Measurements from ENCODE around the gene ZNF154. TPM values are rescaled to one million over a fixed set of nuclear protein-coding genes. Genes with fewer than 3 reads are reported as not detected.

Gene ZNF154
- total RNA-seq, 4 donors from 2014 or later = 0.15 to 2.5 (median 0.94) TPM

DNA sequence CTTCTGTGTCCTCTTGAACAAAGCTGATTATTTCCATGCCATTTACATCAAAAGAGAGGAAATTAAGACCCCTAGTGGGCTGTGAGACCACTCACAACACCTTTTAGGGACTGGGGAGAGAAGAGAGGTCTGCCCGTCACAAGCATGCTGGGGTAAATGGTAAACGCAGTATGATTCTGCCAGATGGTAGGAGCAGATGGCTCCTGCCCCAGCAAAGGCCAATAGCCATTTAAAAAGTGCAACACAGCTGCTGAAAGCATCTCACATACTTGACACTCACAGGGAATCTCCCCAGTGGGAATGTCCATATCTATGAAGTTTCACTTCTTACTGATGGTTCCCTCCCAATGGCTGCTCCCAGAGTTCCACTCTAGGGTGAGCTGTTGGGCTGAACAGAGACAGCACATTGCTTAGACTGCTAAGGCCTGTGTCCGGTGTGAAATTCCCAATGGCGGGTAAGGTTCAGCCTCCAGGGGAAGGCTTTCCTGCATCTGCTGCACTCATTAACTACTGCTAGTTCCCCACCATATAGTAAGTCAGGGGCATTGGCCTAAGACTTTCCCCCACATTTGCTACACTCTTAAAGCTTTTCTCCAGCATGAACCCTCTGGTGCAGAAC lies 11.0 kb upstream of the ZNF154 start:
- peaks cover 14 to 58% (median 19%) of the 10 kb centered on the region in 3 donors for H3K36me3 ChIP-seq
- H3K4me1 ChIP-seq = no peaks in the 10 kb centered on the region
- WGBS, 2 donors = 88 to 95% methylated on average over 3 to 4 of the region's 4 CpGs
- no peak for TF ChIP-seq POLR2A (IDR thresholded peaks at IDR 0.05)
- TF ChIP-seq, protein P1, sequence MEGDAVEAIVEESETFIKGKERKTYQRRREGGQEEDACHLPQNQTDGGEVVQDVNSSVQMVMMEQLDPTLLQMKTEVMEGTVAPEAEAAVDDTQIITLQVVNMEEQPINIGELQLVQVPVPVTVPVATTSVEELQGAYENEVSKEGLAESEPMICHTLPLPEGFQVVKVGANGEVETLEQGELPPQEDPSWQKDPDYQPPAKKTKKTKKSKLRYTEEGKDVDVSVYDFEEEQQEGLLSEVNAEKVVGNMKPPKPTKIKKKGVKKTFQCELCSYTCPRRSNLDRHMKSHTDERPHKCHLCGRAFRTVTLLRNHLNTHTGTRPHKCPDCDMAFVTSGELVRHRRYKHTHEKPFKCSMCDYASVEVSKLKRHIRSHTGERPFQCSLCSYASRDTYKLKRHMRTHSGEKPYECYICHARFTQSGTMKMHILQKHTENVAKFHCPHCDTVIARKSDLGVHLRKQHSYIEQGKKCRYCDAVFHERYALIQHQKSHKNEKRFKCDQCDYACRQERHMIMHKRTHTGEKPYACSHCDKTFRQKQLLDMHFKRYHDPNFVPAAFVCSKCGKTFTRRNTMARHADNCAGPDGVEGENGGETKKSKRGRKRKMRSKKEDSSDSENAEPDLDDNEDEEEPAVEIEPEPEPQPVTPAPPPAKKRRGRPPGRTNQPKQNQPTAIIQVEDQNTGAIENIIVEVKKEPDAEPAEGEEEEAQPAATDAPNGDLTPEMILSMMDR (IDR thresholded peaks at IDR 0.05) = no peak
- no peak overlapping the region for H3K4me3 ChIP-seq
- H3K9me3 ChIP-seq = peaks cover 0 to 95% (median 53%) of the 10 kb centered on the region in 3 donors
- DNase-seq = no peak
- intact Hi-C loops (cut with DNase I) = no loop called here
- H3K27me3 ChIP-seq = no peaks in the 10 kb centered on the region
- no peak overlapping the region for H3K27ac ChIP-seq

DNA sequence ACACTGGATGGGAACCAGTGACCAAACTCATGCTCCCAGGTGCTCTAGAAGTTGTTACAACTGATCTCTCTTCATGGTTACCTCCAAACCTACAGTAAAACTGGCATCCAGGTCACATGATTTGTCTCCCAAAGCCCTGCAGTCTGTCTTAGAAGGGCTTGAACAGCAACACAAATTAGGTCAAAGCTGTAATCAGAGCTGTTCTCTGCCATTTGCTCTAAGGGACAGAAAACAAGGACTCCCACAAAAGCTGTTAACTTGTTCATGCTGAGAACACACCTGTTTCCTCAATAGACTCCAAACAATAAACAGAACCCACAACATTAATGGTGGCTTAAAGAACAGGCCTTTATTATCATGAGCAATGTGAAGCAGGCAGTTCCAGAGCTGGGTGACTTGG lies 10.4 kb upstream of the ZNF154 start:
- Histone ChIP-seq H3K4me3 (no peak overlapping the region), H3K36me3 (peaks cover 14 to 64% (median 19%) of the 10 kb centered on the region in 3 donors), H3K27ac (no peak overlapping the region), H3K4me1 (no peaks in the 10 kb centered on the region), H3K9me3 (peaks cover 0 to 95% (median 56%) of the 10 kb centered on the region in 3 donors), H3K27me3 (no peaks in the 10 kb centered on the region)
- no peak for DNase-seq
- intact Hi-C loops (cut with DNase I) = no loop called here
- no peak for TF ChIP-seq POLR2A (IDR thresholded peaks at IDR 0.05)
- TF ChIP-seq, protein P1 (IDR thresholded peaks at IDR 0.05) = no peak

DNA sequence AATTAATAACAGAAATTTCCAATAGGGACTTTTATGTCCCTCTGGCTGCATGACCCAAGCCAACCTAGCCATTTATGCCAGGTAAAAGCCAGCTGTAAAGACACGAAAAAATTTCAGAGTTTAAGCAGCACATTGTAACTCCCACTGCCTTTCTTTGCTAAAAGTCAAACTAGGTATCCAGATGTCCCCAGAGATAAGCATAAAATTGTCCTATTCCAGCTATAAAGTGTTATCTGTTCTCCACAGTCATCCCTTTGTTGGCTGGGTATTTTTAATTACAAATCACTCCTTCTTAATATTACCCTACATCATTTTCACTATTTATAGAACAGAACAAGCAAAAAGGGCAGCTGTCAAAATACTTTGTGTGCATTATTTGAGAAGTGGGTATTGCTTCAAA lies 3.2 kb upstream of the ZNF154 start:
- Histone ChIP-seq H3K36me3 (peaks cover 0 to 23% (median 0%) of the 10 kb centered on the region in 3 donors), H3K4me1 (peaks cover 0 to 7% (median 0%) of the 10 kb centered on the region in 3 donors), H3K9me3 (peaks cover 0 to 94% (median 38%) of the 10 kb centered on the region in 3 donors), H3K4me3 (no peak overlapping the region), H3K27me3 (no peaks in the 10 kb centered on the region), H3K27ac (no peak overlapping the region)
- 58 to 62% methylated on average over 1 of the region's 1 CpG for WGBS, 2 donors
- DNase-seq = no peak
- TF ChIP-seq, protein P1 (IDR thresholded peaks at IDR 0.05) = no peak
- no peak for TF ChIP-seq POLR2A (IDR thresholded peaks at IDR 0.05)
- intact Hi-C loops (cut with DNase I) = no loop called here

DNA sequence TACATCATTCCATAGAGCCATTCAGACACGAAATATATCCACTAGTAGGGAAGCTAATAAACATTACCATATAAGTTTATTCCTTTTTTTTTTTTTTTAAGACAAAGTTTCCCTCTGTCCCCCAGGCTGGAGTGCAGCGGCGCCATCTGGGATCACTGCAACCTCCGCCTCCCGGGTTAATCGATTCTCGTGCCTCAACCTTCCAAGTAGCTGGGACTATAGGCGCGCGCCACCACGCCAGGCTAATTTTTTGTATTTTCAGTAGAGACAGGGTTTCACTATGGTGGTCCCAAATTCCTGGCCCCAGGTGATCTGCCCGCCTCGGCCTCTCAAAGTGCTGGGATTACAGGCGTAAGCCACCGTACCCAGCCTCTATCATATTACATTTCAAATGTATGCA lies 612 bp upstream of the ZNF154 start:
- Histone ChIP-seq H3K4me1 (peaks cover 0 to 7% (median 0%) of the 10 kb centered on the region in 3 donors), H3K27ac (peak overlapping the region in 2 of 4 donors; percentile 81 to 90), H3K4me3 (peak overlapping the region in 3 of 4 donors; percentile 52 to 72 (median 52)), H3K9me3 (peaks cover 0 to 97% (median 52%) of the 10 kb centered on the region in 3 donors), H3K27me3 (no peaks in the 10 kb centered on the region), H3K36me3 (peaks cover 0 to 20% (median 0%) of the 10 kb centered on the region in 3 donors)
- no peak for DNase-seq
- 44 to 80% methylated on average over 11 to 15 of the region's 15 CpGs for WGBS, 2 donors
- intact Hi-C loops (cut with DNase I) = no loop called here
- TF ChIP-seq, protein P1 (IDR thresholded peaks at IDR 0.05) = no peak
- TF ChIP-seq POLR2A (IDR thresholded peaks at IDR 0.05) = no peak

DNA sequence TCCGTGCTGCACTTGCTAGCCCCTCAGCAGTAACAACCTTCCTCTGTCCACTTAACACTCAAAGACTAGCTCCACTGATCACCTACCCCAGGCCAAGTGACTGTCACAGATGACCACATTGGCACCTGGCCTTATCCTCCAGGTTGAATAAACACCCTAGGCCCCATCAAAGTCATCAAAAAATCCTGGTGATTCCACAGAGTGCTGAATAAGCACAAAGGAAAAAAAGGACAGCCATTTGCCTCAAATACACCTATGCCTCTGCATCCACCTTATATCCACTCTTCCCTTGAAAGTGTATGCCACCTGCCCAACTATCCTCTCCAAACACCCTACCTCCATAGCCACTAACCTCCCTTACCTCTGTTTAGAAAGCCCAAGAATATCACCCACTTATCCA lies 2.7 kb downstream of the ZNF154 start:
- intact Hi-C loops (cut with DNase I) = no loop called here
- DNase-seq = no peak
- H3K27ac ChIP-seq = no peak overlapping the region
- peaks cover 0 to 7% (median 0%) of the 10 kb centered on the region in 3 donors for H3K4me1 ChIP-seq
- TF ChIP-seq, protein P1 (IDR thresholded peaks at IDR 0.05) = no peak
- no peak for TF ChIP-seq POLR2A (IDR thresholded peaks at IDR 0.05)
- H3K4me3 ChIP-seq = no peak overlapping the region
- H3K36me3 ChIP-seq = peaks cover 0 to 36% (median 8%) of the 10 kb centered on the region in 3 donors
- 80 to 100% methylated on average over 1 of the region's 1 CpG for WGBS, 2 donors
- H3K27me3 ChIP-seq = no peaks in the 10 kb centered on the region
- H3K9me3 ChIP-seq = peaks cover under 1 to 99% (median 73%) of the 10 kb centered on the region in 3 donors

Measured in esophagus squamous epithelium (tissue), 5 donors.